Measurements from ENCODE around the gene NTSR1.

Gene NTSR1

GRCh38 chr20:62778601-62779416 lies 70.2 kb downstream of the NTSR1 start:
- no peaks in the 10 kb centered on the region for H3K27me3 ChIP-seq
- peaks cover 12% of the 10 kb centered on the region for H3K4me1 ChIP-seq
- no peaks in the 10 kb centered on the region for H3K36me3 ChIP-seq
- TF ChIP-seq CTCF (IDR thresholded peaks at IDR 0.05; ENCODE audit: low read depth, low read length): no peak
- H3K9me3 ChIP-seq: no peaks in the 10 kb centered on the region
- no peak for DNase-seq
- H3K4me3 ChIP-seq (ENCODE audit: low read depth, low read length): no peak overlapping the region

- Histone ChIP-seq H3K4me3 (ENCODE audit: low read depth, low read length) (no peak overlapping the region), H3K9me3 (no peaks in the 10 kb centered on the region), H3K4me1 (peaks cover 12% of the 10 kb centered on the region), H3K27me3 (no peaks in the 10 kb centered on the region), H3K36me3 (no peaks in the 10 kb centered on the region)
- DNase-seq: no peak
- TF ChIP-seq CTCF (IDR thresholded peaks at IDR 0.05; ENCODE audit: low read depth, low read length): no peak
Observed at GRCh38 chr20:62779417-62779685, 70.7 kb downstream of the NTSR1 start.

- no peak for TF ChIP-seq CTCF (IDR thresholded peaks at IDR 0.05; ENCODE audit: low read depth, low read length)
- no peaks in the 10 kb centered on the region for H3K36me3 ChIP-seq
- H3K4me1 ChIP-seq: peaks cover 12% of the 10 kb centered on the region
- DNase-seq: no peak
- no peaks in the 10 kb centered on the region for H3K27me3 ChIP-seq
- no peaks in the 10 kb centered on the region for H3K9me3 ChIP-seq
- no peak overlapping the region for H3K4me3 ChIP-seq (ENCODE audit: low read depth, low read length)
Observed at GRCh38 chr20:62780204-62780603, 71.6 kb downstream of the NTSR1 start.

- H3K27me3 ChIP-seq: no peaks in the 10 kb centered on the region
- H3K36me3 ChIP-seq: no peaks in the 10 kb centered on the region
- no peaks in the 10 kb centered on the region for H3K9me3 ChIP-seq
- no peak for TF ChIP-seq CTCF (IDR thresholded peaks at IDR 0.05; ENCODE audit: low read depth, low read length)
- DNase-seq: no peak
- H3K4me1 ChIP-seq: peaks cover 14% of the 10 kb centered on the region
- H3K4me3 ChIP-seq (ENCODE audit: low read depth, low read length): no peak overlapping the region
Observed at GRCh38 chr20:62780696-62781095, 72.1 kb downstream of the NTSR1 start.

- no peaks in the 10 kb centered on the region for H3K27me3 ChIP-seq
- peaks cover 19% of the 10 kb centered on the region for H3K4me1 ChIP-seq
- peak; percentile 42 for DNase-seq
- no peak overlapping the region for H3K4me3 ChIP-seq (ENCODE audit: low read depth, low read length)
- no peaks in the 10 kb centered on the region for H3K36me3 ChIP-seq
- peak; percentile 40 for TF ChIP-seq CTCF (IDR thresholded peaks at IDR 0.05; ENCODE audit: low read depth, low read length)
- no peaks in the 10 kb centered on the region for H3K9me3 ChIP-seq
Observed at GRCh38 chr20:62782149-62782892, 73.7 kb downstream of the NTSR1 start.

- no peak overlapping the region for H3K4me3 ChIP-seq (ENCODE audit: low read depth, low read length)
- H3K27me3 ChIP-seq: no peaks in the 10 kb centered on the region
- H3K9me3 ChIP-seq: no peaks in the 10 kb centered on the region
- TF ChIP-seq CTCF (IDR thresholded peaks at IDR 0.05; ENCODE audit: low read depth, low read length): no peak; the same call in 1 of the 2 replicates
- DNase-seq: peak; percentile 65
- peaks cover 21% of the 10 kb centered on the region for H3K4me1 ChIP-seq
- no peaks in the 10 kb centered on the region for H3K36me3 ChIP-seq
Observed at GRCh38 chr20:62782893-62783278, 74.2 kb downstream of the NTSR1 start.

Measured in BE2C (cell line).